GM12873 (cell line): ENCODE measurements around the gene XRN2.

Experiments used
- CTCF ChIP-seq: IDR thresholded peaks from 2 replicates; pipeline ENCODE4 v1.5.1; 2012; ENCODE audit warnings: low read depth, mild to moderate bottlenecking, moderate library complexity, low read length, control low read depth; ENCODE audit not compliant: insufficient read depth; ENCODE audit errors: missing control alignments

The XRN2 gene

GRCh38 chr20:21365771-21366170 is 62.6 kb downstream of the XRN2 start:
- TF ChIP-seq CTCF, result no peak

- TF ChIP-seq CTCF, result no peak
Observed at GRCh38 chr20:21368791-21369190, 65.7 kb downstream of the XRN2 start.

GRCh38 chr20:21371193-21371592 is 68.1 kb downstream of the XRN2 start:
- no peak for TF ChIP-seq CTCF

- TF ChIP-seq CTCF, result no peak
Observed at GRCh38 chr20:21372016-21372415, 68.9 kb downstream of the XRN2 start.

- no peak for TF ChIP-seq CTCF
Observed at GRCh38 chr20:21373436-21373835, 70.3 kb downstream of the XRN2 start.

- no peak for TF ChIP-seq CTCF
Observed at GRCh38 chr20:21376626-21377025, 73.5 kb downstream of the XRN2 start.

GRCh38 chr20:21377701-21378100 is 74.6 kb downstream of the XRN2 start:
- no peak for TF ChIP-seq CTCF
